ENCODE data around the gene DECR2.

DNA sequence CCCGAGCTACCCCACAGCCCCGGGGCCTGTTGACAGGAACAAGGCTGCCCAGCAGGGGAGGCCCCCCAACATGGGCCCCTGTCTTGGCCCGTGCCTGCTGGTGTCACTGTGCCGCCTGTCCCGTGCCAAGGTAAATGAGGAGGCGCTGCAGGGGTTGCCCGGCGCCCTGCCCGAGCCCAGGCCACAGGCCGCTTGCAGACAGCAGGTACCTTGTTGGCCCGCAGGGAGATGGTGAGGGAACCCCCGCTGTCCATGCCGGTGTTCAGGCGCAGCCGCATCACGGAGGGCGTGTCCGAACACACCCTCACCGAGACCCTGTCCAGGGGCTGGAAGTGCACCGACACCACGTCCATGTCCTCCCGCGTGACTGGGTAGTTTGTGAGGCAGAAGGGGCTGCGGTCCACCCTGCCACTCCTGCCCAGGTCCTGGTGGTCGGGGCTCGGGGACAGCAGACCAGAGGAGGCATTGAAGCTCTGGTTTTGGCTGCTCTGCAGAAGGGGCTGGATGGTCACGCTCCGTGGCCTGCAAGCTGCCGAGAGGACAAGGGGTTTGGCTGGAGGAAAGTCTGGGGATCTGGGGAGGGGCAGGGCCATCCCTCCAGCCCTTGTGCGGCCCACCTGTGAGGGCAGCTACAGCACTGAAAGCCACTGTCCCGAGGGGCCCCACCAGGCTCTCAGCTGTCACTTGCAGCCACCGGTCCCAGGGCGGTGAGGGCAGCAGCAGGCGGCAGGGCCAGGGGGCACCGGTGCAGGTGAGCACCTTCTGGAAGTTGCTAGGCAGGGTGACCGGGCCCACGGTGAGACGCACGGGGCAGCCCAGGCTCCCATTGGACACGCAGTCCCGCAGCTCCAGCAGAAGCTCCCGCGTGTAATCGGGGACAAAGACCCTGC, 25.5 kb upstream of the DECR2 start:
- TF ChIP-seq, protein P1, sequence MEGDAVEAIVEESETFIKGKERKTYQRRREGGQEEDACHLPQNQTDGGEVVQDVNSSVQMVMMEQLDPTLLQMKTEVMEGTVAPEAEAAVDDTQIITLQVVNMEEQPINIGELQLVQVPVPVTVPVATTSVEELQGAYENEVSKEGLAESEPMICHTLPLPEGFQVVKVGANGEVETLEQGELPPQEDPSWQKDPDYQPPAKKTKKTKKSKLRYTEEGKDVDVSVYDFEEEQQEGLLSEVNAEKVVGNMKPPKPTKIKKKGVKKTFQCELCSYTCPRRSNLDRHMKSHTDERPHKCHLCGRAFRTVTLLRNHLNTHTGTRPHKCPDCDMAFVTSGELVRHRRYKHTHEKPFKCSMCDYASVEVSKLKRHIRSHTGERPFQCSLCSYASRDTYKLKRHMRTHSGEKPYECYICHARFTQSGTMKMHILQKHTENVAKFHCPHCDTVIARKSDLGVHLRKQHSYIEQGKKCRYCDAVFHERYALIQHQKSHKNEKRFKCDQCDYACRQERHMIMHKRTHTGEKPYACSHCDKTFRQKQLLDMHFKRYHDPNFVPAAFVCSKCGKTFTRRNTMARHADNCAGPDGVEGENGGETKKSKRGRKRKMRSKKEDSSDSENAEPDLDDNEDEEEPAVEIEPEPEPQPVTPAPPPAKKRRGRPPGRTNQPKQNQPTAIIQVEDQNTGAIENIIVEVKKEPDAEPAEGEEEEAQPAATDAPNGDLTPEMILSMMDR (IDR thresholded peaks at IDR 0.05), result no peak
- TF ChIP-seq POLR2A (IDR thresholded peaks at IDR 0.05), result no peak
